ENCODE data around the gene CDT1.

The CDT1 gene

DNA sequence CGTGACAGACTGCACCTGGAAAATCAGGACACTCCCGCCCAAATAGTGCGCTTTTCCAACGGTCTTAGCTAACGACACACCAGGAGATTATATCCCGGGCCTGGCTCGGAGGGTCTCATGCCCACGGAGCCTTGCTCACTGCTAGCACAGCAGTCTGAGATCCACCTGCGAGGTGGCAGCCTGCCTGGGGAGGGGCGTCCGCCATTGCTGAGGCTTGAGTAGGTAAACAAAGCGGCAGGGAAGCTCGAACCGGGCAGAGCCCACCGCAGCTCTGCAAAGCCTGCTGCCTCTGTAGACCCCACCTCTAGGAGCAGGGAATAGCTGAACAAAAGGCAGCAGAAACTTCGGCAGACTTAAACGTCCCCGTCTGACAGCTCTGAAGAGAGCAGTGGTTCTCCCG lies 48.0 kb downstream of the CDT1 start:
- Histone ChIP-seq H3K9me3 (ENCODE audit: control insufficient read depth, insufficient read depth, low read length) (no peaks in the 10 kb centered on the region), H3K27me3 (ENCODE audit: control insufficient read depth, insufficient read depth, low read length) (no peaks in the 10 kb centered on the region), H3K4me1 (ENCODE audit: control insufficient read depth, insufficient read depth, low read length) (peaks cover 4% of the 10 kb centered on the region), H3K36me3 (ENCODE audit: control insufficient read depth, insufficient read depth, low read length) (no peaks in the 10 kb centered on the region; the same call in 1 of the 2 replicates), H3K4me3 (ENCODE audit: low read length) (no peak overlapping the region), H3K27ac (ENCODE audit: low read length) (no peak overlapping the region)
- no peak for DNase-seq (ENCODE audit: low read depth, low spot score)
- no CpG with 5 or more reads among the region's 19 CpGs for WGBS (ENCODE audit: insufficient coverage, insufficient read length)

DNA sequence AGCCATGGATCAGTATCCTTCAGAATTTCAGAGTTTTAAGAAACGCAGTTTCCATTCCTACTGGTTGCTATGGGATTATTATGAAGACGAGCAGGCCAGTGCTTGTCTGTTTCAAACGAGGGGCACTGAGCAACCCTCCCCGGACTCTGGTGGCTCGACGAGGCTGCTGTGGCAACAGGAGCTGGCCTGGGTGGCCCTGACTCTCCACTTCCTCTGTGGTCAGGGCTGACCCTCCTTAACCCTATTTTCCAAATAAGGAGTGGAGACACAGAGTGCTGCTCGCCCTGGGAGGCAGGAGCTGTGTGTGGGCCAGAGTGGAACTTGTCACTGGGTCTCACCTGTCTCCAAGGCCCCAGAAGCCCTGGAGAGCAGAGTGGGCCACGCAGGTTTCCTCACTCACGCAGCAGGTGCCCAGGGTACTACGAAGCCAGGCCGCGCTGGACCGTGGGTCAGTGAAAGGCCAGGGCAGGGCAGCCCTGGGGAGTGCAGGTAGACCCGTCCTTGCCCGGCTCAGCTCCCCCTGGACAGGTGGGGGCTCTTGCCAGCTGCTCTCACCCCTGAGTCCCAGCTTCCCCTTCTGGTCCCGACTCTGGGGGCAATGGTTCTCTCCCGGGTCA lies 49.8 kb downstream of the CDT1 start:
- Histone ChIP-seq H3K4me1 (ENCODE audit: control insufficient read depth, insufficient read depth, low read length) (peaks cover 4% of the 10 kb centered on the region), H3K9me3 (ENCODE audit: control insufficient read depth, insufficient read depth, low read length) (no peaks in the 10 kb centered on the region), H3K27ac (ENCODE audit: low read length) (no peak overlapping the region), H3K27me3 (ENCODE audit: control insufficient read depth, insufficient read depth, low read length) (no peaks in the 10 kb centered on the region), H3K36me3 (ENCODE audit: control insufficient read depth, insufficient read depth, low read length) (no peaks in the 10 kb centered on the region; the same call in 1 of the 2 replicates), H3K4me3 (ENCODE audit: low read length) (no peak overlapping the region)
- DNase-seq (ENCODE audit: low read depth, low spot score) = no peak
- no CpG with 5 or more reads among the region's 17 CpGs for WGBS (ENCODE audit: insufficient coverage, insufficient read length)

DNA sequence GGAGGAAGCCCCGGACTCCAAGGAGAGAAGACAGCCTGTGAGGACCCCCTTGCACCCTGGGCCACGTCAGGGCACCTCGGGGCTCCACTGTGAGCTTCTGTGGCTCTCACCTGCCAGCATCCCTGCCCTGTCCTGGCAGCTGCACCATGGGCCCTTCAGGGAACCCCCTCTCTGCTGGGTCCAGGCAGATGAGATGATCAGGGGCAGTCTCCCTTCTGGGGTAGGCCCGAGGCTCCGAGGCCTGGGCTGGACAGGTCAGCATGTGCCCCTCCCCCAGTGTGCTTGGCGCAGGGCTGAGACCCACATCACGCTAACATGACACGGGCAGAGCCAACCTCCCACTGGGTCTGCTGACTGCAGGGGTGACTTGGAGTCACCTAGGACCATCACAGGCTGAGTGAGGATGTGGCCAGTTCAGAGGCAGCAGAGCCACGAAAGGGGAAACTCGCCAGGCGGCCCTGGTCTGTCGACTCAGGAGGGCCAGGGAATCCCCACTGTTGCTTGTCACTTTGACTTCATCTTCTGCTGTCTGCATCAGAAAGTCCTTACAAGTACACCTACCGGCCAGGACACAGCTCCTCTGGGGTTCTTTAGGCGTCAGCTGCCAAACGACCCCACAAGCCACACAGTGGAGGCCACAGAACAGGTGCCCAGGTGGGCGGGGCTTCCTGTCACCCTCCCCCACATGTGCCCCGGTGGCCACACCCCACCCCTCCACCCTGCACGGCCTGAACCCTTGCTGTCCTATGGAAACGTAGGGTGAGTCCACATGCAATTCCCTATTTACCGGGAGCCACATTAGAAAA lies 50.9 kb downstream of the CDT1 start:
- no peak overlapping the region for H3K27ac ChIP-seq (ENCODE audit: low read length)
- no peak overlapping the region for H3K4me3 ChIP-seq (ENCODE audit: low read length)
- peaks cover 4% of the 10 kb centered on the region for H3K4me1 ChIP-seq (ENCODE audit: control insufficient read depth, insufficient read depth, low read length)
- no peaks in the 10 kb centered on the region for H3K27me3 ChIP-seq (ENCODE audit: control insufficient read depth, insufficient read depth, low read length)
- H3K36me3 ChIP-seq (ENCODE audit: control insufficient read depth, insufficient read depth, low read length) = peaks cover 2% of the 10 kb centered on the region; the same call in 1 of the 2 replicates
- no CpG with 5 or more reads among the region's 20 CpGs for WGBS (ENCODE audit: insufficient coverage, insufficient read length)
- no peaks in the 10 kb centered on the region for H3K9me3 ChIP-seq (ENCODE audit: control insufficient read depth, insufficient read depth, low read length)
- DNase-seq (ENCODE audit: low read depth, low spot score) = no peak

DNA sequence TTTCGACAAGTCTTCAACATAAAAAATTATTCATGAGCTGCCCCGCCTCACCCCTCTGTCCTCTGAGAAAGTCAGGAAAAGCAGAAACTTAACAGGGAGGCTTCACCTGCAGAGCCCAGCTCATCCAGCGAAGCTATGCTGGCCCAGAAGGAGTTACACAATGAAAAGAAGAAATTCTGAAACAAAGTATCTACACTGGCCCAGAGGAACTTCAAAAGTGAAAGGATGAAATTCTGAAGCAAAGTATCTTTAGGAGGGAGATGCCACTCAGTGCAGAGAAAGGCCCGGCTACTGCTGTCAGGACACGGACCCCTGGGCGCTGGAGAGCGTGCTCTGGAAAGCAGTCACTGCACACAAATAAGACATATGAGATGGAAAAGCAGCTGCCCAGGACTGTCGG lies 51.6 kb downstream of the CDT1 start:
- Histone ChIP-seq H3K27ac (ENCODE audit: low read length) (no peak overlapping the region), H3K9me3 (ENCODE audit: control insufficient read depth, insufficient read depth, low read length) (no peaks in the 10 kb centered on the region), H3K4me3 (ENCODE audit: low read length) (no peak overlapping the region), H3K4me1 (ENCODE audit: control insufficient read depth, insufficient read depth, low read length) (peaks cover 4% of the 10 kb centered on the region), H3K27me3 (ENCODE audit: control insufficient read depth, insufficient read depth, low read length) (no peaks in the 10 kb centered on the region), H3K36me3 (ENCODE audit: control insufficient read depth, insufficient read depth, low read length) (peaks cover 5% of the 10 kb centered on the region)
- no peak for DNase-seq (ENCODE audit: low read depth, low spot score)
- 100% methylated on average over 1 of the region's 8 CpGs for WGBS (ENCODE audit: insufficient coverage, insufficient read length)

DNA sequence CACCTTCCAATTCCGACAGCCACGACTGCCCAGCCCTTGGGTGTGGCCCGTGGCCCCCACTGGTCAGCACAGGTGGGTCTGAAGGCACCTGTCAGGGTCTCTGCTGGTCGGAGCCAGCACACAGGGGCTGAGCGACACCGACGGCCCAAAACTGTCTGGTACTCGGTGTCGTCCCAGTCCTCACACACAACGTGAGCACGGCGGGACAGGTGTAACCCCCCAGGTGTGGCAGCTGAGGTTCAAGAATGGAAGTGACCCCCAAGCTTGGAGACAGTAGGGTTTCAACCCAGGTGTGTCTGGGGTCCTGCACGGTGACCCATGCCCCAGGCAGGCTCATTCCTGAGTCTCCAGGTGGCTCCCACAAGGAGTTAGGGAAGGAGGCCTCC lies 52.1 kb downstream of the CDT1 start:
- Histone ChIP-seq H3K4me3 (ENCODE audit: low read length) (peak overlapping the region; percentile 84; the same call in 1 of the 2 replicates), H3K4me1 (ENCODE audit: control insufficient read depth, insufficient read depth, low read length) (peaks cover 4% of the 10 kb centered on the region), H3K36me3 (ENCODE audit: control insufficient read depth, insufficient read depth, low read length) (peaks cover 10% of the 10 kb centered on the region), H3K27me3 (ENCODE audit: control insufficient read depth, insufficient read depth, low read length) (no peaks in the 10 kb centered on the region), H3K27ac (ENCODE audit: low read length) (no peak overlapping the region), H3K9me3 (ENCODE audit: control insufficient read depth, insufficient read depth, low read length) (no peaks in the 10 kb centered on the region)
- no CpG with 5 or more reads among the region's 13 CpGs for WGBS (ENCODE audit: insufficient coverage, insufficient read length)
- no peak for DNase-seq (ENCODE audit: low read depth, low spot score)

DNA sequence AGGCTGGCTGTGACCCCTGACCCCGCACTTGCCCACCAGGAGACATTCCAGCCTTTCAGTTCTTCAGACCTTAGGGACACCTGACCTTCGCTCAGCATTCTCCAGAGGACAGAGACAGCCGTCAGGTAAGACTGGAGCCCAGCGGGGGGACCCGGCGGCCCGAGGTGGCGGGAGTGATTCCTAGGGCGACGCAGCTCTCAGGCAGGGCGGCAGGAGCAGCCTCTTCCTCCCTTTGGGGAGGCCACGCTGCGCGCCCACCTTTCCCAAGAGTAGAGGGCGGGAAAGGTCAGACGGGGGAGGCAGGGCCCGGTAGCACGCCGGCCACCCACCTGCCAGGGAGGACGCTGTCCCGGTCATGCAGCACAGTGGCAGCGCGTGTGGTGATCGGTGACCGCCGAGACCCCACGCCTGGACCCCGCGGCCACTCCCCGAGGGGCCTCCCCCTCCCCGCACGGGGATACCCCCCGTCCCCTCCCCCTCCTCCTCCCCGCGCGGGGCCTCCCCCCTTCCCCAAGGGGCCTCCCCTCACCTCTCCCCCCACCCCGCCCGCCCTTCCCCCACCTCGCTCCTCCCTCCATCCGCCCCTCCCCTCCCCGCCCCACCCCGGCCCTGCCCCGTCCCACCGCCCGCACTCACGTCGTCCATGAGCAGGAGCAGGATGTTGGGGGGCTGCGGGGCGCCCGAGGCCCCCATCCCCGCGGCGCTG lies 52.7 kb downstream of the CDT1 start:
- H3K36me3 ChIP-seq (ENCODE audit: control insufficient read depth, insufficient read depth, low read length) = peaks cover 14% of the 10 kb centered on the region
- H3K27me3 ChIP-seq (ENCODE audit: control insufficient read depth, insufficient read depth, low read length) = no peaks in the 10 kb centered on the region
- no peak for DNase-seq (ENCODE audit: low read depth, low spot score)
- no CpG with 5 or more reads among the region's 53 CpGs for whole genome bisulfite sequencing (ENCODE audit: insufficient coverage, insufficient read length)
- H3K4me3 ChIP-seq (ENCODE audit: low read length) = peak overlapping the region; percentile 84; the same call in 1 of the 2 replicates
- no peak overlapping the region for H3K27ac ChIP-seq (ENCODE audit: low read length)
- H3K4me1 ChIP-seq (ENCODE audit: control insufficient read depth, insufficient read depth, low read length) = peaks cover 4% of the 10 kb centered on the region
- H3K9me3 ChIP-seq (ENCODE audit: control insufficient read depth, insufficient read depth, low read length) = no peaks in the 10 kb centered on the region

DNA sequence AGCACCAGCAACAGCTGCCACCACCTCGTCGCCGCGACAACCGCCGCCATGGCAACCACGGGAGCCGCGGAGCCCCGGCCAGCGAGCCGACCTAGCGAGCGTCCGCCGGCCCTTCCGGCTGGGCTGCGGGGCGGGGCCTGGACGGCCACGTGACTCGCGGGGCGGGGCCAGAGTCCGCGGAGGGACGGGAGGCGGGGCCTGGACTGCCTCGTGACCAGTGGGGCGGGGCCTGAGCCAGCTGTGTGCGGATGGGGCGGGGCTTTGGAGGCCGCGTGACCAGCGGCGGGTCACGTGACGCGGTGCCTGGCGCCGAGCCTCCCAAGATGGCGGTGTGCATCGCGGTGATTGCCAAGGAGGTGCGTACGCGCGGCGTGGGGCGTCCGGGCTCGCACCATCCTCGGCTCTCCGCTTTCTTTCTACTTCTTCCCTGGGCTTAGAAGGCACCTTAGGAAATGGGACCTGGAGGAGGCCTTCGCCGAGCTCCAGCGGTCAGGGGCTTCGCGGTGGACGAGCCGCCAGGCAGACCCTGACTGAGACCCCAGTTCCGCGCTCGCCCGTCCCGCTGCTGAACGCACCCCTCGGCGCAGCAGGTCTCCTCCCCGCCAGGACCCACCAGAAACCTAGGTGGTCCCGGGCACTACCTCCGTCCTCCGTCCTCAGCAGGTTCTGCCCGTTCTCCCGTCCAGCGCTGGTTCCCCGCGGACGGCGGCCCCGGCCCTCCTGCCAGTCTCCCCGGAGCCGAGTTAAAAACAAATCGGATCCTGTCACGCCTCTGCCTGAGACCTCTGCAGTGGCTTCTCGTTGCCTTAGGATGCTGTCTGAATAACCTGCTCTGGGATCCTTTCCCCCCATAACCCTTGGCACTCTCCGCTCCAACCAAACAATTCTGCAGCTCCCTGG lies 53.5 kb downstream of the CDT1 start, which contains the start of the genes GALNS and TRAPPC2L:
Gene GALNS, minus strand, starts transcription at position 120 of the 900 bp plus-strand sequence. Its CDS starts 70 bp downstream, at position 50.
Gene TRAPPC2L, plus strand, starts transcription at position 300 of the 900 bp plus-strand sequence. Its CDS starts 24 bp downstream, at position 324.
- WGBS (ENCODE audit: insufficient coverage, insufficient read length) = no CpG with 5 or more reads among the region's 87 CpGs
- Histone ChIP-seq H3K4me3 (ENCODE audit: low read length) (peak within 1 kb of the TSS; percentile 96), H3K9me3 (ENCODE audit: control insufficient read depth, insufficient read depth, low read length) (no peaks in the 10 kb centered on the region), H3K27ac (ENCODE audit: low read length) (no peak within 1 kb of the TSS), H3K36me3 (ENCODE audit: control insufficient read depth, insufficient read depth, low read length) (peaks cover 17% of the 10 kb centered on the region), H3K4me1 (ENCODE audit: control insufficient read depth, insufficient read depth, low read length) (peaks cover 4% of the 10 kb centered on the region), H3K27me3 (ENCODE audit: control insufficient read depth, insufficient read depth, low read length) (no peaks in the 10 kb centered on the region)
- peak; percentile 68 for DNase-seq (ENCODE audit: low read depth, low spot score)

DNA sequence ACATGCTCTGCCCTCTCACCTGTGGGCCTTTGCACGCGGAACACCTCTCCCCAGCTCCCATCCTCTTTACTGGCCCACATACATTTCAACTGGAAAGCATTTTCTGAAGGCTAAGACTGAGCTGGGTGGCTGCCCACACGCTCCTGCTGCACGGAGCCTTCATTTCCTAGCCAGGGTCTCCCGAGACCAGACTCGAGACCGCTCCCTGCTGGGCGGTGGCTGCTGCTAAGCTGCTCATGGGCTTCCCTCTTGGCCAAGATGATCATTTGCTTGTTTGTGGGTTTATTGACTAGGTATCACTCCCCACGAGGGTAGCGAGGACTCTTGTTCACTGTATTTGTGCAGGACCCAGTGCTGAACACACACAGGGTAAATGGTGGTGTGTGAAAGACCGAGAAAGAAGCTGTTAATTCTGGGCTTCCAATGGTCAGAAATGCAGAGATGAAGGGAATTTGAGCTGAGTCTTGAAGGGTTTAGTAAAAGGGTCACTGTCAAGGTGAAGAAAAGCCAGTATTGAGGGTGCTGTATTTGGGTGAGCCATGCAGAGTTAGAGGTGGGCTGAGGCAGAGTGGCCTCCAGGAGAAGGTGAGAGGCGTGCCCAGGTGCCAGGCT lies 54.2 kb downstream of the CDT1 start:
- peak overlapping the region; percentile 96 for H3K4me3 ChIP-seq (ENCODE audit: low read length)
- peaks cover 4% of the 10 kb centered on the region for H3K4me1 ChIP-seq (ENCODE audit: control insufficient read depth, insufficient read depth, low read length)
- H3K36me3 ChIP-seq (ENCODE audit: control insufficient read depth, insufficient read depth, low read length) = peaks cover 20% of the 10 kb centered on the region
- no peak for DNase-seq (ENCODE audit: low read depth, low spot score)
- no peaks in the 10 kb centered on the region for H3K9me3 ChIP-seq (ENCODE audit: control insufficient read depth, insufficient read depth, low read length)
- H3K27ac ChIP-seq (ENCODE audit: low read length) = no peak overlapping the region
- H3K27me3 ChIP-seq (ENCODE audit: control insufficient read depth, insufficient read depth, low read length) = no peaks in the 10 kb centered on the region
- WGBS (ENCODE audit: insufficient coverage, insufficient read length) = no CpG with 5 or more reads among the region's 12 CpGs
